ENCODE results near the gene PTH1R.

The PTH1R gene

DNA sequence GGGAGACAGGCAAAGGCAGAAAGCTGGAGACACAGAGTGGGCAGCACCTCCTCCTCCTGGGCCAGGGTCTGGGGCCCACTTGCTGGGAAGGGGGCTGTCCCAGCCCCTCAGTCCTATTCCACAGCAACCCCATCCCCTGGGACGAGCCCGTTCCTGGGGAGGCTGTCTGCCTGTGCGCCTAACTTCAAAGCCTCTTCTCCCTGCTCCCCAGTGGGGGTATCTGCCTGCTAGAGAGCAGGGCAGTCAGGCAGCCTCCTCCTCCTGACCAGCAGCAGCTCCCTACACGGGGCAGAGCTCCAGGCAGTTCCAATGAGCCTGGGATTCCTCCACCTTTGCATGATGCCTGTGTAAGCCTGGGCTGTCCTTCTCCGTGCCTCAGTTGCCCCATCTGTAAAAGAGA lies 6.9 kb downstream of the PTH1R start:
- DNase-seq = no peak

DNA sequence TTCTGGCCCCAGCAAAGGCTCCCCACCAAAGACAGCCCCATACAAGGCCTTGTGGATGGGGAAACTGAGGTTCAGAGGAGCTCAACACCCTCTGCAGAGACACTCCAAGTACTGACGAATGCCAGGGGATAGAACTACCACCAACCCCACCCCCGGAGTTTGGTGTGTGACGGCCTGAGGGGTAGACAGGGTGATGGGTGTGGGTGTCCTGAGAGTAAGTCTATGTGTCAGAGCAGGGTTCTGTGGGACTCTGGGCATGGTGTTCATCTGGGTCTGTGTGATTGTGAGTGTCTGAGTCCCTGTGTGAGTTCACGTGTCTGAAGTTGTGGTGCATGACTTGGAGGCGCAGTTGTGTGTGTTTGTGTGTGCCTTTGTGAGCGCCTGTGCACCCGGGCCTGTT lies 7.4 kb downstream of the PTH1R start:
- no peak for DNase-seq

DNA sequence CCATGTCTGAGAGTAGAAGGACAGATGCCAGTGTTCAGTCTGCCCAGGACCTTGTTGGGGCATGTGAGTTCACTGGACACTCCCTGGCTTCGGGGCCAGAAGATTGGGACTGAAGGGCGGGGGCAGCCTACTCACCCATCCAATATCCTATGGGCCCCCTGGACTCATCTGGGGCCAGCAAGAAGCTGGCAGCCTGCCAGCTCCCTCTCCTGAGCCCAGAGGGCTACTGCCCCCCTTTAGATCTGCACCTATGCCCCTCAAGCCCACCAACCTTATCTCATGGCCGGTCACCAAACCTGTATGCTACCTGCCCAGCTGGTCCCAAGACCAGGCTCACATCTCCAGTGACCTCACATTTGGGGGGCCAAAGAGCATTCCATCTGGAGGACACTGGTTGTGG lies 8.1 kb downstream of the PTH1R start:
- no peak for DNase-seq

DNA sequence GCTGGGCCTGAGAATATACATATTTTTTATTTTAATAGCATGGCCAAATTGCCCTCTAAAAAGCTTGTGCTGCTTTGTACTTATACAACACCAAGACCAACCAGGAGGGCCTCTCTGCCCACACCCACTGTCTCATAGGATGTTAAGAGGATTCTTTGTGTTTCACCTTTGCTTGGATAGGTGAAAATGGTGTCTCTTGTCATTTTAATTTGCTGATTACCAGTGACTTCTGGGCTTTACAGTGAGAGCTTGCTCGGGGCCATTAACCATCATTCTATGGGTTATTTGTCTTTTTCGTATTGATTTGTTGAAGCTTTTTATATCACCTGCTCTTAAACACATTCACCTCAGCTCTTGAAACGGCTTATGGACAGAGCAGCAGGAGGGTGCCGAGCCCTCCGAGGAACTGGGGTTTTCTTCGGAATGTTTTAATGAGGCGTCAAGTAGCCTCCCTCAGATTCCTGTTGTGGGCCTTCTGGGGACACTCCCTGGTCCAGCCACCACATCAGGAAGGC lies 10.5 kb downstream of the PTH1R start:
- DNase-seq = no peak

DNA sequence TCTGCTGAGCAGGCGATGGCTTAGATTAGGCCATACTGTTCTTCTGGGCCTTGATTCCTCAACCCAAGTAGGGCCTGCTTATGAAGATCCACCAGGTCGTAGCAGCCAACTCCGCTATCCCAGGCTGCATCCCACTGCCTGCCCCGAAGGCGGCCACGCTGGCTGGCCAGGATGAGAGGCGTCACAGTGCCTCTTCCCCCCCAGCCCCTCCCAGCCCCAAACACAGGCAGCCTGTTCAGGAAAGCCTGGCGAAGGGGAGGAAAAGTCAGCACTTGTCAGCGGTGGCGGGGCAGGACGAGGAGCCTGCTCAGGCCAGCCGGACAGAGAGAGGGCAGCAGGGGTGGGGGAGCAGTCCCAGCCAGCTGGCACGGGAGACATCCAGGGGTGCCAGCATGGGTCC lies 11.2 kb downstream of the PTH1R start:
- DNase-seq = no peak

DNA sequence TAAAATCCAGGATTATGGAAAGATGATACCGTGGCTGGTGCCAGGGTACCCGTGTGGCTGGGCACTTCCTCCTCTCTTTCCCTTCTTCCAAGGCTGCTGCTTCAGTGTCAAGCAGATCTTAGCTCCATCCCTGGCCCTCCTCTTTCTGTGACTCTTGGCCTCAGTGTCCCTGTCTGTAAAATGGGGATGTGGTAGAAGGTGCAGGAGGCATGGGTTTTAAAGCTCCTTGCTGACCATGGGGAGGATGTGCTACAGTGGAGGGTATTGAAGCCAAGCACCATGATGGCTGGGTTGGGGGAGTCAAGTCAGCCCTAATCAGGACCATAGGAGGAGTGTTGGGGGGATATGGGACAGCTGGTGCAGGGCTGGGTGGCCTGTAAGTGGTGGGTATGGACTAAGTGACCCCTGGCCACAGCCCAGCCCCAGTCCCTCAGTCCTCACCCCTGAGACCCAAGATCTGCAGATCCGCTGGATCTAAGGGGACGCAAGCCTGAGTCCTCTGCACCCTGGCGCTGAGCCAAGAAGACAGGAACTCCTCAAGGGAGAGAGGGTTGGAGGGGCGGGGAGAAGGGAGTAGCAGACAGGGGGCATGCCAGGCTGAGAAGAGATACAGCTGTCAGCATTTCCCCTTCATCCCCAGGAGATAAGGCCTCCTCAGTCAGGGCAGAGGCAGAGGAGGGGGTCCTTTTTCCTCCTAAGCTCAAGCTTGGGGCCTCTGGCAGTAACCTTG lies 12.0 kb downstream of the PTH1R start:
- no peak for DNase-seq

DNA sequence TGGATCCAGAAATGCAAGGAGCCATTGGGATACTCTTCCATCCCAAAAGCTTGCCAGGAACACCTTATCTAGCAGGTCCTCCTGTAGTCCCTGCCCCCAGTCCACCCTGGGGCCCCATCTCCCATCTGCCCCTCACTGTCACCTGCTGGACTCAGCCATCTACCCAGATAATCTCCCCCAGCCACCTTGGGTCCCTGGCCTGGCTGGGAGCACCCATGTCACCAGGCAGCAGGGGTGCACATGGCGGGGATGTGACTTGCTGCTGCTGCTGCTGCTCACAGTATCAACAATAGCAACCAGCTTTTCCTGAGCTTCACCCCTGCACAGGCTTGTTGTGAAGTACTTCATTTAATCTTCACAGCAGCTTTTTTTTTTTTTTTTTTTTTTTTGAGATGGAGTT lies 12.6 kb downstream of the PTH1R start:
- DNase-seq = no peak

DNA sequence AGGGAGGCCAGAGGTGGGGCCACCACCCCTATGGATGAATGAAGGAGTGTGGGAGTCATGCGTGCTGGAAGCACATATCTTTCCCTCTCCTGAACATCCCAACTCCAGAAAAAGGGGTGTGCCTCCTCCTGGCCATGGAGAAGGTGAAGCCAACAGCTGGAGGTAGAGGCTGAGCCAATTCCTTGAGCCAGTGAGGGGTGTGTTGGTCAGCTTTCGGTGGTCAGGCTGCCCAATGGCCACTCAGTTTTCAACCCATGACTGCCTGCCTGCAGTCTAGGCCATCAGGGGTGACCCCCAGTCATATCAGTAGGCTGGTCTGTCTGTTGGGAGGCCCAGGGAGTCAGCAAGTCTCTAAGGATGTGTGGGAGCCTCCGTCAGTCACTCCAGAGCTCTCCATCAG lies 13.6 kb downstream of the PTH1R start:
- DNase-seq = no peak

DNA sequence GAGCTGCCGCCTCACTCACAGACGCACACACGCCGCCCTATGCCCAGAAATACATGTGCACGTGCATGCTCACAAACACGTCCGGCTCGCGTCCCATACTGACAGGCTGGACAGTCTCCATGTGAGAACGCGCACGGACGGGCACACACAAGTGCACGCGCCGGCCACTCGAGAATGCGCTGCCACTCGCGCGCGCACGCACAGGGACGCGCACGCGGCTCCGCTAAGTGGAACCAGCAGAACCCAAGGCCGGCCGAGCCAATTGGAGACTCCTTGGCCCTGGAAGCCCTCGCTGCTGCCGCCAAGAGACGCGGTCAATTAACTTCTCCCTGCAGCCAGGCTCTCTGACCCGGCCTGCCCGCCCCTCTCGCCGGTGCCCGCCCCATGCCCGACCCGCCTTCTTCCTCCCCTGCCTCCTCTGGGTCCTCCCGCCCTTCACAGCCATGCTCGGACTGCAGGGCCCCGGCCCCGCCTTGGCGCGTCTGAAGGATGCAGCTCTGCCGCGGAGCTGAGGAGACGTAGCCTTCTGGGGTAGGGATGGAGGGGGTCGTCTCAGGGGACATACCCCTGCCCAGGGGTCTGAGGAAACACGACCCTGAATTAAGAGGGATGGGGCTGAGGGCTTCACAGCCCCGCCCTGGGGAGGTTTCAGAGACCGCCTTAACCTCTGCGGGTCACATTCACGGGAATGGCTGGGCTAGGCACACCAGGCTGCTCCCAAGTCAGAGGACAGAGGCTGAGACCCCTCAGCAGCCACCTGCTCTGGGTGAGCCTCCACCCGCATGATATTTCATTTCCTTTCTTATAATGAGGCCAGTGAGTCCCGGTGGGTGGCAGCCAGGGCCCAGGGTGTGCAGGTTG lies 15.0 kb downstream of the PTH1R start:
- DNase-seq = no peak

DNA sequence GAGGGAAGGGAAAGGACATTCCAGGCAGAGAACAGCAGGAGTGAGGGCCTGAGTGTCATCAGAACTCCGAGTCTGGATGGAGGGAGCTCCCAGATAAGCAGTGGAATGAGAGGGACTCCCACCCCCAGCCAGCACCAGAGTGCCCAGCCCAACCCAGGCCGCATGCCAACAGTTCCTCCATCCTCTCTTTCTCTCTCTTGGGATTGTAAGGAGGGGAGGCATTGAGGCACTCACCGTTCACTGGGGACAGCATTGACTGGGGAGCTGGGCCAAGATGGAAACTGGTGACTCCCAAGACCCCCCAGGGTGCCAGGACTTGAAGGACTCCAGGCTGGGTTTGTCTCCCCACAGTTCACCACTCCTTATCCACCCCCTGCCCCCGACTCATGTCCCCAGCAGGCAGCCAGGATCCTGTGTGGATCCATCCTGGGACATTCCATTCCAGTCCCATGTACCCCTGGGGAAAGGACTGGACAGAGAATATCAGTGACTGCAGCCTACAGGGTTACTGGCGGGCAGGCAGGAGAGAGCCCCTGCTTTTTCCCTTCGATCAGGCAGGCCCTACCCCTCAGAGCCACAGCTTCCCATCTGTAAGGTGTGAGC lies 15.7 kb downstream of the PTH1R start:
- no peak for DNase-seq

DNA sequence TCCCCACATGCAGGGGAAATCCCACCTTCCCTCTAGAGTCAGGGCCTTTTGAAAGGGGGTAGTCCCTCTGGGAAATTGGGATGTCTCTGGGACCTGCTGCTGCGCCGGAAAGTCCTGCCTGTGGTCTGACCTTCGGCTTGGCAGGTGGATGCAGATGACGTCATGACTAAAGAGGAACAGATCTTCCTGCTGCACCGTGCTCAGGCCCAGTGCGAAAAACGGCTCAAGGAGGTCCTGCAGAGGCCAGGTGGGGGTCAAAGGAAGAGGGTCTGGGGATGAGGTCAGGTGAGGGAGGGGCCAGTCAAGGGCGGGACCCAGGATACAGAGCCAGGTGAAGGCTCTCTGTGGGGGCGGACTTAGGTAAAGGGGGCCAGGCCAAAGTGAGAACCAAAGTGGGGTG lies 16.2 kb downstream of the PTH1R start:
- DNase-seq = no peak

DNA sequence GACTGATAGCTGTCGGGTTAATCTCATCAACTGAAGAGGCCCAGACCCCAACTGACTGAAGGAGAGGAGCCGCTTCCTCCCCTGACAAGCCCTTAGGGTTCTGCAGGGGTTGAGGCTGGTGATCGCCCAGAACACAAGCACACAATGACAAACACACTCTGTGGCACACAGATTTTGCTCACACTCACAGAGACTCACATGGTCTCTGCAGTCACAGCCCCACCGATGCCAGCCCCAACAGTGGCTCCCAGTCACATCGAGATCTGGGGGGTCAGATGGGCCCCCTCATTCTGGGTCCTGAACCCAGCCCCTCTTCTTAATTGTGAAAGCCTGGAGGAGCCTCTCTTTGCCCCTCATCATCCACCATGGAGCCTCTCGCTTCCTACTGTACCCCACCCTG lies 16.7 kb downstream of the PTH1R start:
- no peak for DNase-seq

DNA sequence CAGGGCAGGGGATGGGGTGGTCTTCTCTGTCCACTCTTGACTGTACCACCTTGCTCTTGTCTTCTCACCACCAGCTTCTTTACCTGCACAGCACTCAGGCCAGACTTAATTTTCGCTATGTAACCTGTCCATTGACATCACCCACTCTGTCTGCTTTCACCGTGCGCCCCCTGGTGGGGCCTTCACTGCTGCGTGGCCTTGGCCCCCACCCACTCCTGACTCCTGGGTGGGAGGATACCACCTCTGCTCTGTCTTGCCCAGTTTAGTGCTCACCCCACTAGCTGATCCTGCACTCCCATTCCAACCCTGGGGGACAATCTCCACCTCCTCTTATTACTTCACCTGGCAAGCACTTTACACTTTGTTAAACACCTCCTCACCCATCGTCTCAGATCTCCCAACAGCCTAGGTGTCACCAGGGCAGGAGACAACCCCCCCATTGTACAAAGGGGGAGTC lies 17.7 kb downstream of the PTH1R start:
- DNase-seq = no peak

DNA sequence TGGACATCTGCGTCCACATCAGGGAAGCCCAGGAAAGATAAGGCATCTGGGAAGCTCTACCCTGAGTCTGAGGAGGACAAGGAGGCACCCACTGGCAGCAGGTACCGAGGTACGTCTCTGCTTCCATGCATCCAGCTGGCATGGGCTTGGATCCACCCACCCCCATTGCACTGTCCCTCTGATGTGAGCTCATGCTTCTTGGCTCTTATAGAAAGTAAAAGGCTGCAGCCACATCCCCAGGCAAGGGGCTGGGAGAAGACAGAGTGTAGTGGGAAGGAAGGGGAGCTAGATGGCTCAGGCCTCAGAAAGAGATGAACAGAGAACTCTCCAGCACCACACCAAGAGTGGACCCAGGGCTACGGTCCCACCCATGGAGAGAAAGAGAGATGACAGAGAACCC lies 18.2 kb downstream of the PTH1R start:
- DNase-seq = no peak

DNA sequence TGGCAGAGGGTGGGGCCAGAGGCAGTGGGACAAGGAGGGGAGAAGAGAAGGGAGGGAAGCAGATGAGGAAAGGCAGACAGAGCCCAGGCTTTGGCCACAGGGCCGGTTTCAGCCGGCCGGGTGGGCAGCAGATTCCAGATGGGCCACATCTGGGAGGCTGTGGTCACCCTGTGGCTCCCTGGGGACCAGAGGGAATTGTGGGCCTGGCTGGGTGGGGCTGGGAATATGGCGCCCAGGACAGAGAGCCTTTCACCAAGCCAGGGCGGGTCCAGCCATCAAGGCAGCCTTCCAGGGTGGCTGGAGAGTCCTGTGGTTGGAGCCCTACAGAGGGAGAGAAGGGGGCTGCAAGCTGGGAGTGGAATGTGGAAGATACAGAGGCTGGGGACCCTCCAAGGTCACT lies 18.9 kb downstream of the PTH1R start:
- DNase-seq = no peak

DNA sequence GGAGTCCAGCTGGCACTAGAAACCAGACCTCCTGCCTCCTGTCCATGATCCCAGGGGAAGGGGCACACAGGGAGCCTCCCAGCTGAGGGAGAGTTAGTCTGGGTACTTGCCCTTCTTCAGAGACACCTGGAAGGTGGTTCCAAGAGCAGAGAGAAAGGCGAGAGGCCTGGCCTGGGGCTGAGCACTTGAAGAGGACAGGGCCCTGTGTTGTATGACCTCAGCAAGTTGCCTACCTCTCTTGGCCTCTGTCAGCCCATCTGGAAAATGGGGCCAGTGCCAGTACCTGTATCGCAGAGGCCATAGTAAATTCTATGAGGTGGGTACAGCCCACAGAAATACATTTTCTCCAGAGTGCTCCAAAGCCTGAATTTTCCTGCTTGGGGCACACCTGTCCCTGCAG lies 19.5 kb downstream of the PTH1R start:
- no peak for DNase-seq

DNA sequence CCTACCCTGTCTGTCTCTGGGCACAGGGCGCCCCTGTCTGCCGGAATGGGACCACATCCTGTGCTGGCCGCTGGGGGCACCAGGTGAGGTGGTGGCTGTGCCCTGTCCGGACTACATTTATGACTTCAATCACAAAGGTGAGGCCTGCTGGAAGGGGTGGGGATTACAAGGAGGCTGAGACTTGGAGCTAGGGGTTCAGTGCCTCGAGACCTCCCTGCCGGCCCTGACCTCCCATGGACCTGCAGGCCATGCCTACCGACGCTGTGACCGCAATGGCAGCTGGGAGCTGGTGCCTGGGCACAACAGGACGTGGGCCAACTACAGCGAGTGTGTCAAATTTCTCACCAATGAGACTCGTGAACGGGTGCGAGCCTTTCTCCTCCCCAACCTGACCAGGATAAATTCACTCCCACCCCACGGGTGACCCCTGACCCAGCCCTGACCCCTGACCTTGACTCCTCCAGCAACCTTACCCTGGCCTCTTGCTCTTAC lies 20.4 kb downstream of the PTH1R start:
- no peak for DNase-seq

DNA sequence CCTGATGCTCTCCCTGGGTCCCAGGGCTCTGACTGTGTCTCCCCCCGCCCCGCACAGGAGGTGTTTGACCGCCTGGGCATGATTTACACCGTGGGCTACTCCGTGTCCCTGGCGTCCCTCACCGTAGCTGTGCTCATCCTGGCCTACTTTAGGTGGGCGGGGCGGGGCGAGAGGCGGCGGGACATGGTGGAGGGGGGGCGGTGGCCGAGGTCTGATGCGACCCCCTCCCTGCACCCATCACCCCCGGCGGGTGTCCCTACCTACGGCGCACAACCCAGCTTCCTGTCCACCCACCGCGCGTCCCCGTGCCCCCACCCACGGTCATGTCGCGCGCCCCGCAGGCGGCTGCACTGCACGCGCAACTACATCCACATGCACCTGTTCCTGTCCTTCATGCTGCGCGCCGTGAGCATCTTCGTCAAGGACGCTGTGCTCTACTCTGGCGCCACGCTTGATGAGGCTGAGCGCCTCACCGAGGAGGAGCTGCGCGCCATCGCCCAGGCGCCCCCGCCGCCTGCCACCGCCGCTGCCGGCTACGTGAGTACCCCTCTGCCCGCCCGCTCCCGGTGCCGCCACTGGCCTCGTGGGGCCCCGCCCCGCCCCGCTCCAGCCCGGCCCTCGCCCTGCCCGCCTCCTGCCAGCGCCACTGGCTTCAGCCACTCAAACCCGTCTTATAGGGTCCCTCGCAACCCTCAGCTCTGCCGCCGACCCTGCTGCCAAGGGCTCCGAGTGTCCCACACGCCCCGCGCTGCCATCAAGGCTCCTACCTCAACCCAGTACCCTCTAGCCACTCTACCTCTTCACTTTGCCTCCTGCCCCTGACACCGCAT lies 21.0 kb downstream of the PTH1R start:
- DNase-seq = no peak

DNA sequence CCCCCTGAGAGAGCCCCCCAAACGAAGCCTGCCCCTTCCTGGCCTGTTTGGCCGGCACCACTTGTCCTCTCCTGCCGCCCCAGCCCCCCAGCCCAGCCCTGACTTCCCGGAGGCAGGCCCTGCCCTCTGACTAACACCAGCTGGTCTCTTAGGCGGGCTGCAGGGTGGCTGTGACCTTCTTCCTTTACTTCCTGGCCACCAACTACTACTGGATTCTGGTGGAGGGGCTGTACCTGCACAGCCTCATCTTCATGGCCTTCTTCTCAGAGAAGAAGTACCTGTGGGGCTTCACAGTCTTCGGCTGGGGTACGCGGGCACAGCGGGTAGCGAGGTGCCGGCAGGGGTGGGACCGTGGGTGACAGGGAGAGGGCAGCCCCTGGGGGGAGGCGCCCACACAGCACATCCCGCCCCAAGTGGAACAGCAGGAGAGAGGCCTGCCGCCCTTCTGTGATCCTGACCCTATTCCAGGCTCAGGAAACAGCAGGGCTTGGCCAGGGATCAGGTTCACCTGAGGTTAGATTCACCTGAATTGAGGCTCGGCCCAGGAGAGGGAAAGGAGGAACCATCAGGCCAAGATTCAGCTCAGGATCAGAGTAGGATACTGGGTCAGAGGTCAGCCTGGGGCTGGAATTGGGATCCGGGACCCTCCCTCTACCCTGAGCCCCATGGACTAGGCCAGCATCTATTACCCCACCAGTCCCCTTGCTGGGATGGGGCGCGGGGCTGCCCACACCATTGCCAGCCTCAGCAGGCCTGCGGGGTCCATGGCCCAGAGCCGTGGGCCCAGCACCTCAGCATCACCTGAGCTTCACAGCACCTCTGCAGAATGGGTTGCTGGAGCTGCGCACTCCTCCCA lies 21.9 kb downstream of the PTH1R start:
- no peak for DNase-seq

DNA sequence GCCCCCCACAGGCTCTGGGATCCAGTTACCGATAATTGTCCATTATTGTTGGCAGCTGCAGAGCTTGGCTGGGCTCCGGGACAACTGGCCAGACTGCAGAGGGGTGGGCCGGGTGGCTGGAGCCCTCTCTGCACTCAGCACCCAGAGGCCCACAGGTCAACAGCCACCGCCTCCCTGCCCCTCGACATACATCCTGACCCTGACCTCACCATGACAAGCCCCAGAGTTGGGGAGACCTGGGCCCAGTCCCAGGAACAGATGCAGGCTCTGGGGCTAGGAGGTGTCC lies 22.4 kb downstream of the PTH1R start:
- no peak for DNase-seq

DNA sequence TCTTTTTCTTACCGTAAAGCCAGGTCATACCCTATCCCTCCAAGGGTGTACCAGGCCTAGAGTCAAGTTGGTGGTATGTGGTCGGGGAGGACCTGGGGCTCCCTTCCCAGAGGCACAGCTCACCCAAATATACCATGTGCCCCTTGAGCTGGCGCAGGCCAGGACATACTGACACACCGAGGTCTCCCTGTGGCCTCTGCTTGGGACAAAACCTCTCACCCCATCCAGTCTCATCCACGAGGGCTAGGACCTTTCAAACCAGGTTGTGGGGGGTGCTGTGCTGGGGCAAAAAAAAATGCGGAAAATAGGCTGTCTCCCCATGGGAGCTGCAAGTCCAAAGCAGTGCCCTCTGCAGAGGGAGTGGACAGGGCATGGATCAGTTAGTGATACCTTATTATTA lies 22.8 kb downstream of the PTH1R start:
- no peak for DNase-seq

DNA sequence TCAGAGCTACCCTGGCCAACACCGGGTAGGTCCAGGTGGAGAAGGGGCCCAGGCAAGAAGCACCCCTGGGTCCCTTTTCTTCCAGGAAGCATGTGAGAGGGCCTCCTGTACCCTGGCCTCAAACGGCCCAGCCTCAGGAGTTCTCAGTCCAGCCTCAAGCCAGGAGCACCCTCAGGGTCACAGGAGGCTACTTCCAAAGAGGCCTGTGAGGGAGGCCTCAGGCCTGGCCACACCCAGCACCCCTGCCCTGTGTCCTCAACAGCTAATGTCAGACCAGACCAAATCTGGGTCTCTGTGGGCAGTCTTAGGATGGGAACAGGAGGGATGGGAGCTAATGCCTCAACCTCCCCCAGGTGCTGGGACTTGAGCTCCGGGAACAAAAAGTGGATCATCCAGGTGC lies 23.5 kb downstream of the PTH1R start:
- DNase-seq = no peak
